HG03469 (cell line): ENCODE results near the gene CWF19L2.
"Not testable (repeated sequence)": the region's sequence is repeated elsewhere in the genome, so short reads cannot be mapped to it uniquely, and the experiment has no call there.

Experiments used
- ATAC-seq: cut with Tn5 transposase; IDR thresholded peaks from one replicate; pipeline ENCODE4 v1.9.1; 2021; ENCODE audit warnings: mild to moderate bottlenecking, moderate library complexity, moderate number of reproducible peaks; ENCODE audit not compliant: unreplicated experiment

CWF19L2 gene

DNA sequence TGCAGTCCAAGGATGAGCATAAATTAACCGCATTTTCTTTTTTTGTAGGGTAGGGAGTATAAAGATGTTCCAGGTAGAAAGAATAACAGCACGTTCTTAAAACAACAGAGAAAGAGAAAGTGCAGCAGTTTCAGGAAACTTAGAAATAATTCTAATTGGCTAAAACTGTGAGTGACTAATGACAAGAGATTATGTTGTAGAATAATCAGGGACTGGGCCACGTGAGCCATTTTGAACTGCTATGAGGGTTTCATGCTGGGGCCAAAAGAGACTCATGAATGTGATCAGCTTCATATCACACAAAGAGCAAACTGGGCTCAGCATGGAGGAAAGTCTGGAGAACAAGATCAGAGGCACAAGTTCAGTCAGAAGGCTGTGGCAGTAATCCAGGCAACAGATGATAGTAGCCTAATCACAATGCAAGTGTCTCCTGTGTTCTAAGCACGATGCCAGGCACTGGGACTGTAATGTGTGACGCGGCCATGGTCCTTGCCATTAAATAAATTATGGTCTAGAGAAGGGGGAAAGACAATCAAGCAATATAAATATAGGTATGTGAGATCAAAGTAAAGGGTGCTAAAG lies 17.9 kb downstream of the CWF19L2 start:
- no peak for ATAC-seq

DNA sequence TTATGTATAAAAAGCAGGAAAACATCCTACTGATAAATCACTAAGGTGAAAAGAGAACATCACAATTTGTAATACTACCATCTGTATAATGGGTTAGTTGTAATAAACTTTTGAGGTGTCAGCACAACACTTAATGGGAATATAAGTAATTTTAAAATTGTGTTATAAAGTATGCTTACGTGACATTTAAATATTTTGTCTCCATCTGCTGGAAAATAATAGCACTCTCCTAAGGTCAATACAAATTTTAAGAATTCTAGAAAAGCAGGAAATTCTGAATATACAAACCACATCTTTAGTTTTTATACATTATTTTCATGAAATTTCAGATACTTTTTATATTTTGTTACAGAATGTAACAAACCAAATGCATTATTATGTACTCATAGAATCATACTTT lies 19.5 kb downstream of the CWF19L2 start:
- ATAC-seq: no peak

DNA sequence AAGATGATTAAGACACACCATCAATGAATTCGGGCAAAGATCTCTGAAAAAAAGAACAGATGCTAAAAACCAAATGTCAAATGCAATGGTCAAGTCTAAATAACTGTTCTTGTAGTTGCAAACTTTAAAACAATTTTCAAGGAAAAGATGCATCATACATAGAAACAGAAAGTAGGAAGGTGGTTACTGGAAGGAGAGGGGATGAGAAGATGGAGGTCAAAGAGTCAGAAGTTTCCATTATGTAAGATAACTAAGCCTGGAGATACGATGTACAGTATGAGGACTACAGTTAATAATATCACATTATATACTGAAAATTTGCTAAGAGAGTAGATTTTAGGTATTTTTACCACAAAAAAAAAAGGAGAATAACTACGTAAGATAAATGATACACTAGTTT lies 27.1 kb downstream of the CWF19L2 start:
- ATAC-seq: no peak

DNA sequence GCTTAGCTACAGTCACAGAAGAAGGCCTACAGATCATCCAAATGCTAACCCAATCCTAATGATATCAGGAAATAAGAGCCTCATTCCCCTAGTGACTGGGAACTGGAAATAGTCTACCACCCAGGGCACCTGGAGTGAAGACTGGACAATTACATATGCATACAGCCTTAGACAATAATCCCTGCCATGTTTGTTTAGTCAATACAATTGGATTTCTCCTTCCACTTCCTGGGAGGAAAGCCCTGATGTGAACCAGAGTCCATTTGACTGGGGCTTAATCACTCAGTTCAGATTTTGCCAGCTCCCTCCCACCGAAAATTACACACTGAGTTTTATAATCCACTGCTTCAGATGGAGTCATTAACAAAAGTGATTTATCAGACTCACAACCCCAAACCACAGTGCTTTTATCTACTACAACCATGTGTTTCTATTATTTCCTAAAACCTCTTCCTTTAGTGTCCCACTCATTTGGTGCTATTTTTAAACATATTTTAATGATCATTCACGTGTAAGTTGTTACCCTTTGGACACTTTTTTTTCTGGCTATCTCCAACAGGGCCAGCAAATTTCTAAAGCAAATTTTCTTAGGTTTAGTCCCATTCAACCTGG lies 29.9 kb downstream of the CWF19L2 start:
- no peak for ATAC-seq

DNA sequence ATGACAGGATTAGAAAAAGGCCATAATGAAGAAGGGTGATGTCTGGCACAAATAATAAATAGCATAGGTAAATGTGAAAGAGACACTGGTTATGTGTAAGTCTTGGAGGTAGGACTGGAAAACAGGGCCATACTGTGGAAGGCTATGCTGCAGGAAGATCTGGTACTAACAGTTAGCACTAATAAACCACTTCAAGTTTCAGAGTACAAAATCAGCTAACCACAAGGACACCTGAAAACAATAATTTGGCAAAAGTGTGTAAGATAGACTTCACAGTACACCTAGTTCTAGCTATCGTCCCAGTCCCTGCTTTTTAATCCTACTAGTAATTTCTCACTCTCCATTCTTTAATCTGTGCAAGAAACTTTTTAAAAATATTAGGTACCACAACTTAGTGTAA lies 44.3 kb downstream of the CWF19L2 start:
- ATAC-seq: no peak

DNA sequence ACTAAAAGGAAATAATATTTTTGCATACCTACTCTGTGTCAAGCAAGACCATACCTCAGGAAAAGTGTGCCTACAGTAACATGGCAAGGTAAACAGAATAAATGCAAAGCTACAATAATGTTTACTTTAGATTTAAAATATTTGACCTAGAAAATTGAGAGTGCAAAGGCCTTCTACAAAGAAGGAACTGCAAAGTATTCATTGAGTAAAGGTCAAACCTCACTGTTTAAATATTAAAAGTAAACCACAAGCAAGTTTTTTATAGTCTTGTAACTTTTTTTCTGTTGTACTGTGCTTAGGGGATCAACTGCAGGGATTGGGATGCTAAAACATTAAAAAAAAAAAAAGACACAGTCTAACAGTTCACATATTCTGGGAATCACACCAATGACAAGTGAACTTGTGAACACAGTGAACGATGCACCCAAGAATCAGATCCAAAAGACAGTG lies 48.8 kb downstream of the CWF19L2 start:
- ATAC-seq: no peak

DNA sequence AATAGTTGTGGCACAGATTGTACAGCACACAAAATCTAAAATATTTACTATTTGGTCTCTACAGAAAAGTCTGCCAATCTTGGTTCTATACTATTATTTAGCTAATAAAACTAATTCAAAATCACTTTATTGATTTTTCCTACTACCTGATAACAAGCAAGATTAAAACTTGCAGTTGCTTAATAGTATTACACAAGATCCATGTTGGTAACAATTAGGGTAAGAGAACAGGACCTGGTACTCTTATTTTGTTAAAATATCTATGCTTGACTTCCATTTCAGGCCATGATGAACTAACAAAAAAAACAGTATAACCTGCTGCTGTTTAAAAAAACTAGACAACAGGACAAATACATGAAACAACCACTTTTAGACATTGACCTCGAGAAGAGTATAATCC lies 52.4 kb downstream of the CWF19L2 start:
- ATAC-seq: no peak

DNA sequence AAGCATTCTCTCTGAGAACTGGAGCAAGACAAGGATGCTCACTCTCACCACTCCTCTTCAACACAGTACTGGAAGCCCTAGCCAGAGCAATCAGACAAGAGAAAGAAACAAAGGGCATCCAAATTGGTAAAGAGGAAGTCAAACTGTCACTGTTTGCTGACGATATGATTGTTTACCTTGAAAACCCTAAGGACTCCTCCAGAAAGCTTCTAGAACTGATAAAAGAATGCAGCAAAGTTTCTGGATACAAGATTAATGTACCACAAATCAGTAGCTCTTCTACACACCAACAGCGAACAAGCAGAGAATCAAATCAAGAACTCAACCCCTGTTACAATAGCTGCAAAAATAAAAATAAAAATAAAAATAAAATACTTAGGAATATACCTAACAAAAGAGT lies 56.5 kb downstream of the CWF19L2 start:
- ATAC-seq: not testable (repeated sequence)

DNA sequence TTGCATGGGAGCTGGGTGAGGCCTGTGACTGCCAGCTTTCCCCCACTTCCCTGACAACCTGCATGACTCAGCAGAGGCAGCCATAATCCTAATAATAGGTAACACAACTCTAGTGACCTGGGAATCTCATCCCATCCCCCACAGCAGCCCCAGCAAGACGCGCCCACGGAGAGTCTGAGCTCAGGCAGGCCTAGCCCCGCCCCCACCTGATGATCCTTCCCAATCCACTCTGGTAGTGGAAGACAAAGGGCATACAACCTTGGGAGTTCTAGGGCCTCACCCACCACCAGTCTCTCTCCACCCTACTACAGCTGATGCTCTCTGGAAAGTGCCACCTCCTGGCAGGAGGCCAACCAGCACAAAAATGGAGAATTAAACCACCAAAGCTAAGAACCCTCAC lies 60.3 kb downstream of the CWF19L2 start:
- ATAC-seq: no peak

DNA sequence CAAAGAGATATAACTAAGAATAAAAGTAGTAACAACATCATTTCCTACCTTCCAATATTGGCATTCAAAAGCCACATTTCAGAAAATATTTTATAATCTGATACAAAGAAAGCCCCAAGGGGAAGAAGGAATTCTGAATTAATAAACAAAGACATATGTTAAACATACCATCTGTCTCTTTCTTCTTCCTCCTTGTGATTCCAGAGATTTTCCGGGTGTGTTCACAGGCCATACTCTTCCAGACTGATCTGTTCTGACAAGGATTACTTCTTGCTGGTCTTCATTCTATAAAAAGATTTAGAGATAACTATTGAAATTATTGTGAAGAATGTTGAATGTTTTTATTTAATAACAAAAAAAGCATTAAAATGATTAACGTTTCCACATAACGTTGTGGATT lies 65.0 kb downstream of the CWF19L2 start:
- ATAC-seq: no peak

DNA sequence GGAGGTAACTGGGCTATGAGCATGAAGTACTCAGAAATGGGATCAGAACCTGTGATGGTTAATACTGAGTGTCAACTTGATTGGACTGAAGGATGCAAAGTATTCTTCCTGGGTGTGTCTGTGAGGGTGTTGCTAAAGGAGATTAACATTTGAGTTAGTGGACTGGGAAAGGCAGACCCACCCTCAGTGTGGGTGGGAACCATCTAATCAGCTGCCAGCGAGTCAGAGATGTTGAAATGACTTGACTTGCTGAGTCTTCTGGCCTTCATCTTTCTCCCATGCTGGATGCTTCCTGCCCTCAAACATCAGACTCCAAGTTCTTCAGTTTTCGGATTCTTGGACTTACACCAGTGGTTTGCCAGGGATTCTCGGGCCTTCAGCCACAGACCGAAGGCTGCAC lies 66.9 kb downstream of the CWF19L2 start:
- not testable (repeated sequence) for ATAC-seq

DNA sequence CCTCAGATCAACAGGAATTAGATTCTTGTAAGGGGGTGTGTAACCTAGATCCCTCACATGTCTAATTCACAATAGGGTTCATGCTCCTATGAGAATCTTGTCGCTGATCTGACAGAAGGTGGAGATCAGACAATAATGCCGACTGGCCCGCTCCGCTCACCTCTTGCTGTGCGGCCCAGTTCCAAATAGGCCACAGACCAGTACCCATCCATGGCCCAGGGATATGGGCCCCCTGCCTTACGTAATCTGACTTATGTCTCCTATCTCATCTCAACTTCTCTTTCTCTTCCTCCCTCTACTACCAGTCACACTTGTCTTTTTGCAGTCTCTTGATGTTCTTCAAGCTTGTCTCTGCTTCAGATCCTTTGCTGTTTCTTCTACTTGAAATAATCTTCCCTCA lies 70.0 kb downstream of the CWF19L2 start:
- no peak for ATAC-seq

DNA sequence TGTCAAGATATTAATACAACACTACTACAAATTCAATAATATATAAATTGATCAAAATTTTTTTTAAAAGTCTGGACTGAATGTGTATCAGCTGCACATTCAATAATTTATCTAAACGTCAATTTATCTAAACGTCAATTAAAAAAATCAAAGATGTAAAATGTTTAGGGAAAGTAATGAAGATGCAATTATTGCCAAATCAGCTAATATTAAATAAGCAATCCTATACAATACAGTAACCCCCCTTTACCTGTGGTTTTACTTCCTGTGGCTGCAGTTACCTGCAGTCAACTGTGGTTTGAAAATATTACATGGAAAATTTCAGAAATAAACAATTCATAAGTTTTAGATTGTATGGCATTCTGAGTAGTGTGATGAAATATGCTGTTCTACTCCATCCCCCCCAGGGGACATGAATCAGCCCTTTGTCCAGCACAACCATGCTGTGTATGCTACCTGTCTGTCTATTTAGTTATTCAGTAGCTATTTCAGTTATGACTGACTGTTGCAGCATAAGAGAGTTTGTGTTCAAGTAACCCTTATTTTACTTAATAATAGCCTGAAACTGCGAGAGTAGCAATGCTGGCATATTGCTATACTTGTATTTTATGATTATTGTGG lies 72.2 kb downstream of the CWF19L2 start:
- no peak for ATAC-seq

DNA sequence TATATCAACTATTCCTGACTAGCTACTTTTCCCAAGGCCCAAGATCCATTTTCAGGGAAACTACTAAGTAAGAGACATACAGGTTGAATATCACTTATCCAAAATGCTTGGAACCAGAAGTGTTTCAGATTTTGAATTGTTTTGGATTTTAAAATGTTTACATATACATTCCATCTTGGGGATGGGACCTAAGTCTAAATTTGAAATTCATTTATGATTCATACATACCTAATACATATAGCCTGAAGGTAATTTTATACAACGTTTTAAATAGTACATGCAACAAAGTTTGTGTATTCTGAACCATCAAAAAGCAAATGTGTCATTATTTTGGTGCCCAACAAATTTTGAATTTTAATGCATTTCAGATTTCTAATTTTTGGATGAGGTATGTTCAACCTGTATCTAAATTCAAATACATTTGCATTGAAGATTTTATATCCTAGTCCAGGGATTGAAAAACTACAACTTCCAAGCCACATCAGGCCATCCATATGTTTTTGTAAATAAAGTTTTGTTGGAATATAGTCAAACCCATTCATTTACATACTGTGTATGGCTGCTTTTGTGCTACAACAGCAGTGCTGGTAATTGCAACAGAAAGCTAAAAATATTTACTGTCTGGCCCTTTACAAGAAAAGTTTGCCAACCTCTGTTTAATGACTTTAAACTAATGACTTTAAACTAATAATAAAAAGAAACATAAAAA lies 73.3 kb downstream of the CWF19L2 start:
- no peak for ATAC-seq

DNA sequence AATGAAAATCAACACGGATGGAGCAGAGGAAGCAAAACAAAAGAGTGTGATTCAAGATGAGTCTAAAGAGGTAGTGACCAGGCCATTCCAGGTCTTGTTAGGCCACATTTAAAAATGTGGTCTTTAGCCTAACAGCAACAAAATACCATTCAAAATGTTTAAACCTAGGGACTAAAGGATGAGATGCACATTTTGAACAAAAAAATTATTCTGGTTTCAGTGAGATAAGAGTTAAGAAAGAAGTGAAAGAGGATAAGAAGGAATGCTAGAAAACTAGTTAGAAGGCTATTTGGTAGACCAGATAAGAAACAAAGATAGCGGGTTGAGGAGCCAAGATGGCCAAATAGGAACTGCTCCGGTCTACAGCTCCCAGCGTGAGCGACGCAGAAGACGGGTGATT lies 85.2 kb downstream of the CWF19L2 start:
- no peak for ATAC-seq

DNA sequence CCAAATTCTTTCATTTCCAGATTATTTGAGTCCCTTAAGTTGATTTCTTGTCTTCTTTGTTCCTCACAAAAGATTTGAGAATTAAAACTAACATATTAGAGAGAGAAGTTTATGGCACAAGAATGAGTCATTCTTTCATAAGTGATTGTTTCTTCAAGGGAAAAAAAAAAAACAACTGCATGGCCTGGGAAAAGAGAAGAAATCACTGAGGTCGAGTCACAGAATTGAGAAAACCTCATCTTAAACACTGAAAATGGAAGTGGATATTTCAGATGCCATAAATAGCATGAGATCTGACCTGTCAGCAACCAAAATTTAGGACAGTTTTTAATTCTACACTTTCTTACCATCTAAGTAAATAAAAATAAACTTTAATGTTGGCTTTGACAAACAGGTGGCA lies 87.2 kb downstream of the CWF19L2 start:
- ATAC-seq: no peak

DNA sequence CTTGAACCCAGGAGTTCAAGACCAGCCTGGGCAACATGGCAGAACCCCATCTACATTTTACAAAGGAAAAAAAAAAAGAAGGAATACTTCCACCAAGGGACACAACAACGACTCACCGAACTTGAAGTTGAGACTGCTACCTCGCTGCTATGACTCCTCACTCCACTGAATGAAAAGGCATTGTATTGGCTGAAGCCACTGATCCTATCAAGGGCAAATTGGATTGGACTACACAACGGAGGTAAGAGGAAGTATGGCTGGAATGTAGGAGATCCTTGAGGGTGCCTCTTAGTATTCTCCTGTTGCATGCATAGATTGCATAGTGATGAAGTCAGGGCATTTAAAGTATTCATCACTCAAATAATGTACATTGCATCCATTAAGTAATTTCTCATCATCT lies 97.9 kb downstream of the CWF19L2 start:
- no peak for ATAC-seq

DNA sequence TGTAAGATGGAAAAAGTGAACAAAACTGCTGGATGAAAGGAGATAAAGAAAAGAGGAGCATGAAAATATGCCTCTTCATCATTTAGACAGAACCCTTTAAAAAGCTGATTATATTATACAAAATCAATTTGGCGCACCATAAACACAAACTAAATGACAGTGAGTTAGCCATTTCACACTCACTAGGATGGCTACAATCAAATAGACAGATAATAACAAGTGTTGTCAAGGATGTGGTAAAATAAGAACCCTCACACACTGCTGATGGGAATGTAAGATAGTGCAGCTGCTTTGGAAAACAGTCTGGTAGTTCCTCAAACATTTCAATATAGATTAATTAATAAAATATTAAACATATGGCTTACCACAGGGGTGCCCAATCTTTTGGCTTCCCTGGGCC lies 99.7 kb downstream of the CWF19L2 start:
- no peak for ATAC-seq

DNA sequence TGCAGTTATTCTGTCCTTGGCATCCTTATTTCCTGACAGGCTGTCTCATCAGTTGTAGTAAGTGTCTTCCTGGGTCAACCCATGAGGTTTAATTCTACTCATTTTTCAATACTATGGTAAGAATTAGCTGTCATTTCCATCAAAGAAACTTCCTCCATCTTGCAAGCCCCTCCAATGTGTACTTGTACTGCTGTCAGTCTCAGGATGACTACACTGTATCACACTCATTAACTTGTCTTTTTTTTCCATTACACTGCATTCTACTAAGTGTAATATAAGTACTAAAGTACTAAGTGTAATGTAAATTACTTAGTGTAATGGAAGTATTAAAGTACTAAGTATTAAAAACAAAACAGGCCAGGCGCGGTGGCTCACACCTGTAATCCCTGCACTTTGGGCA lies 102.8 kb downstream of the CWF19L2 start:
- ATAC-seq: no peak

DNA sequence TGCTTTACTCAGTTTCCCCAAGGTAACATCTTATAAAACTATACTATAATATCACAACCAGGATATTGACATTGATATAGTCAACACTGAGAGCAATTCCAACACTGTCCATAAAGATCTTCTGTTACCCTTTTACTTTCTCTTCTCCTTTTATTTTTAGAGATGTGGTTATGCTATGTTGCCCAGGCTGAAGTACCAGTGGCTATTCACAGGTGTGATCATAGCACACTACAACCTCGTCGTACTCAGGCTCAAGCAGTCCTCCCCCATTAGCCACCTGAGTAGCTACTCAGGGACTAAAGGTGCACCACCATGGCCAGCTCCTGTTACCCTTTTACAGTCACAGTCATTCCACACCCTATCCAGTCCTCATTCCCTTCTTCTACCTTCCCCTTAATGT lies 119.7 kb downstream of the CWF19L2 start:
- peak; percentile 76 for ATAC-seq

DNA sequence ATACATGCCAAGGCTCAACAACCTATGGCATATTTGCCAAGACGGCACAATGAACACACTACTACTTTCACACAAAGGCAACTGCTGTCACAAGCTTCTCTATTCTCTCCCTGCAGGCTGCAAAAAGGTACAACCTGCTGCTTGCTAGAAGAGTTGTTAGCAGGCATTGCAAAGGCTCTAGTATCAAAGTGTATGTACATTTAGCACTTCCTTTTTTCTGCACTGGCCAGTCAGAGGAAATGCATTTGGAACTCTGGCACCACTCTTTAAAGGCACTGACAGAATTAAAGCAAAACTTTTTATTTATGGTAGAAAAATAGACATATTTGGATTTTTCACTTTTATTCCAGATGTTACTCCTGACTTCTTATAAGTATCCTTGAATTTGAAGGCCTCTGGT lies 125.9 kb downstream of the CWF19L2 start:
- ATAC-seq: no peak

DNA sequence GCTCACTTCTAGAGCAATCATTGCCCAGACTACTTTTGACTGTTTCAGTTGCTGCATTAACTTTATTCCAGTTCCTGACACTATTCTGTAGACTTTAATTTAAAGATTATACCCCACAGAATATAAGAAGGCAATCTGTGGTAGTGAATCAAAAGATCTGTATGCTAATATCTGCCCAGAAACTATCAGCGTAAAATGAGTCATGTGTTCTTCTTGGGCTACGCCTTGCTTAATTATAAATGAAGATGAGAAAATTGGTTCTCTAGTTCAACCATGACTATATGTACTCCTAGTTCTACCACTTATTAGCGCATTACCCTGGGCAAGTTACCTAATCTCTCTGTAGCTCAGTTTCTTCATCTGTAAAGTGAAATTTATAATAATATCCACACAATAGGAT lies 128.5 kb downstream of the CWF19L2 start:
- no peak for ATAC-seq
